NCI-H345 treated with DMSO at 0.1 percent for 48 hours (cell line): ENCODE results near the gene C18orf54.
"Not testable (repeated sequence)": the region's sequence is repeated elsewhere in the genome, so short reads cannot be mapped to it uniquely, and the experiment has no call there.

Experiments used
- DNase-seq: peaks from one replicate; lab custom pipeline; 2025; ENCODE audit not compliant: unreplicated experiment; lab: John Stamatoyannopoulos, UW

C18orf54 gene

GRCh38 chr18:54386800-54387495 is 29.2 kb downstream of the C18orf54 start:
- not testable (repeated sequence) for DNase-seq

GRCh38 chr18:54387631-54388030 is 29.9 kb downstream of the C18orf54 start:
- no peak for DNase-seq

GRCh38 chr18:54388203-54389142 is 30.8 kb downstream of the C18orf54 start:
- no peak for DNase-seq

GRCh38 chr18:54389143-54389505 is 31.4 kb downstream of the C18orf54 start:
- DNase-seq, result no peak

GRCh38 chr18:54390838-54391237 is 33.1 kb downstream of the C18orf54 start:
- DNase-seq, result no peak

GRCh38 chr18:54392543-54393023 is 34.9 kb downstream of the C18orf54 start:
- peak; percentile 64 for DNase-seq

- DNase-seq, result no peak
Measured at GRCh38 chr18:54393648-54394294, 36.1 kb downstream of the C18orf54 start.

- no peak for DNase-seq
Measured at GRCh38 chr18:54396760-54397159, 39.1 kb downstream of the C18orf54 start.

- DNase-seq, result no peak
Measured at GRCh38 chr18:54405290-54405689, 47.6 kb downstream of the C18orf54 start.

GRCh38 chr18:54411781-54412180 is 54.1 kb downstream of the C18orf54 start:
- no peak for DNase-seq

GRCh38 chr18:54415086-54415485 is 57.4 kb downstream of the C18orf54 start:
- DNase-seq, result no peak

- DNase-seq, result no peak
Measured at GRCh38 chr18:54416436-54416835, 58.7 kb downstream of the C18orf54 start.

GRCh38 chr18:54423831-54424230 is 66.1 kb downstream of the C18orf54 start:
- no peak for DNase-seq

GRCh38 chr18:54426085-54426665 is 68.5 kb downstream of the C18orf54 start:
- no peak for DNase-seq
